Peyer's patch (tissue), 4 donors: Measurements from ENCODE around the gene BRD3. TPM values are rescaled to one million over a fixed set of nuclear protein-coding genes. Genes with fewer than 3 reads are reported as not detected.

Experiments
- DNase-seq, 3 donors: peaks; one replicate each; pipeline ENCODE4 v3.0.0-alpha.2; 2017 to 2019
- H3K27ac ChIP-seq, 4 donors: fragments of 200-600 bp; sonication (generic); one replicate each; pipeline ENCODE4 v1.5.1; 2016 to 2019
- H3K27me3 ChIP-seq, 2 donors: fragments of 200-600 bp; sonication (generic); one replicate each; pipeline ENCODE4 v1.5.1; 2019
- H3K36me3 ChIP-seq, 3 donors: fragments of 200-600 bp; sonication (generic); one replicate each; pipeline ENCODE4 v1.5.1; 2016 to 2019
- H3K4me1 ChIP-seq, 4 donors: fragments of 200-600 bp; sonication (generic); one replicate each; pipeline ENCODE4 v1.5.1; 2016 to 2019
- H3K4me3 ChIP-seq, 4 donors: fragments of 200-600 bp; sonication (generic); 1 replicate in 3 of 4; 2 replicates in 1 of 4; pipeline ENCODE4 v1.5.1; 2016 to 2019; ENCODE audit warnings: mild to moderate bottlenecking in 1 of 4
- H3K9me3 ChIP-seq, 4 donors: fragments of 200-600 bp; sonication (generic); one replicate each; pipeline ENCODE4 v1.5.1; 2016 to 2019; ENCODE audit warnings: mild to moderate bottlenecking in 1 of 4
- CTCF ChIP-seq, 6 experiments: fragments of 450-650 bp in 4 of 6; fragments of 200-600 bp in 2 of 6; sonication (generic) in 1 of 6; IDR thresholded peaks; one replicate each; pipeline ENCODE4 v1.5.1; 2017 to 2019; ENCODE audit warnings: antibody characterized with exemption in 6 of 6, mild to moderate bottlenecking in 3 of 6, moderate library complexity in 1 of 6
- POLR2A ChIP-seq, 2 donors: fragments of 450-650 bp; IDR thresholded peaks; one replicate each; pipeline ENCODE4 v1.5.1; 2017; ENCODE audit warnings: antibody characterized with exemption in 2 of 2, mild to moderate bottlenecking in 2 of 2, moderate library complexity in 2 of 2
- total RNA-seq, 4 donors: library from RNA; depleted of rRNA; stranded (reverse); fragments of >200 nt; gene quantifications; one replicate each; pipeline ENCODE4 v1.1.0, GENCODE V29; 2016

BRD3 gene
- total RNA-seq, 4 donors from 2014 or later: 16.3 to 57.8 (median 35.0) TPM

- Histone ChIP-seq H3K4me1 (peaks cover 0 to 14% (median 6%) of the 10 kb centered on the region in 4 donors), H3K9me3 (no peaks in the 10 kb centered on the region), H3K27me3 (no peaks in the 10 kb centered on the region), H3K4me3 (peak overlapping the region in 1 of 4 donors; percentile 100), H3K27ac (no peak overlapping the region), H3K36me3 (no peaks in the 10 kb centered on the region)
- TF ChIP-seq POLR2A (IDR thresholded peaks at IDR 0.05): no peak
- TF ChIP-seq CTCF (IDR thresholded peaks at IDR 0.05): no peak
- peak in 1 of 3 donors; percentile 46 for DNase-seq
Measured at GRCh38 chr9:134069480-134070399, 1.9 kb upstream of the BRD3 start.

GRCh38 chr9:134068744-134069479, 1.1 kb upstream of the BRD3 start:
- no peaks in the 10 kb centered on the region for H3K27me3 ChIP-seq
- H3K9me3 ChIP-seq: no peaks in the 10 kb centered on the region
- H3K27ac ChIP-seq: peak overlapping the region; percentile 99 to 100 (median 100)
- H3K36me3 ChIP-seq: no peaks in the 10 kb centered on the region
- peak in 2 of 3 donors; percentile 50 for DNase-seq
- TF ChIP-seq POLR2A (IDR thresholded peaks at IDR 0.05) (no peak), CTCF (IDR thresholded peaks at IDR 0.05) (no peak)
- H3K4me1 ChIP-seq: peaks cover 0 to 14% (median 6%) of the 10 kb centered on the region in 4 donors
- peak overlapping the region; percentile 97 to 100 (median 98) for H3K4me3 ChIP-seq

- Histone ChIP-seq H3K4me3 (peak overlapping the region; percentile 53 to 100 (median 98)), H3K36me3 (no peaks in the 10 kb centered on the region), H3K4me1 (peaks cover 0 to 32% (median 10%) of the 10 kb centered on the region in 4 donors), H3K27me3 (no peaks in the 10 kb centered on the region), H3K27ac (peak overlapping the region; percentile 67 to 100 (median 86)), H3K9me3 (no peaks in the 10 kb centered on the region)
- peak; percentile 32 to 65 (median 55) for DNase-seq
- no peak for TF ChIP-seq CTCF (IDR thresholded peaks at IDR 0.05)
- TF ChIP-seq POLR2A (IDR thresholded peaks at IDR 0.05): no peak
Measured at GRCh38 chr9:134066913-134067851, 644 bp downstream of the BRD3 start.

GRCh38 chr9:134066526-134066912, 1.3 kb downstream of the BRD3 start:
- no peaks in the 10 kb centered on the region for H3K27me3 ChIP-seq
- peaks cover 0 to 38% (median 10%) of the 10 kb centered on the region in 4 donors for H3K4me1 ChIP-seq
- no peaks in the 10 kb centered on the region for H3K36me3 ChIP-seq
- TF ChIP-seq CTCF (IDR thresholded peaks at IDR 0.05) (no peak), POLR2A (IDR thresholded peaks at IDR 0.05) (no peak)
- peak overlapping the region; percentile 53 to 100 (median 98) for H3K4me3 ChIP-seq
- H3K9me3 ChIP-seq: no peaks in the 10 kb centered on the region
- peak in 2 of 3 donors; percentile 35 to 46 for DNase-seq
- H3K27ac ChIP-seq: peak overlapping the region; percentile 67 to 100 (median 86)
